GM12878 (cell line): ENCODE measurements around the gene CD48.

ENCODE experiments used
- CEBPB ChIP-seq, 2 experiments: fragments of 150-350 bp in 1 of 2; IDR thresholded peaks; 2 replicates each; pipeline ENCODE4 v1.6.1; 2012 to 2014; ENCODE audit warnings: low read depth in 2 of 2, low read length in 2 of 2, borderline replicate concordance in 1 of 2, inconsistent platforms in 1 of 2
- EP300 ChIP-seq, 2 experiments: fragments of 150-350 bp in 1 of 2; IDR thresholded peaks; 2 replicates each; pipeline ENCODE4 v1.6.1; 2011 to 2012; ENCODE audit warnings: low read depth in 2 of 2, low read length in 2 of 2, borderline replicate concordance in 1 of 2, improper control_type of control experiment in 1 of 2, inconsistent platforms in 1 of 2; ENCODE audit not compliant: control insufficient read depth in 1 of 2
- HDAC2 ChIP-seq: fragments of 200-600 bp; sonication (generic); IDR thresholded peaks from 2 replicates; pipeline ENCODE4 v1.6.1; 2017
- NFYB ChIP-seq: IDR thresholded peaks from 2 replicates; pipeline ENCODE4 v1.6.1; 2011; ENCODE audit warnings: low read depth, mild to moderate bottlenecking, low read length, improper control_type of control experiment, moderate library complexity; ENCODE audit not compliant: insufficient read depth
- PAX8 ChIP-seq: fragments of 450-650 bp; IDR thresholded peaks from 2 replicates; pipeline ENCODE4 v1.6.1; 2017; ENCODE audit warnings: mild to moderate bottlenecking, moderate library complexity
- POLR2A ChIP-seq: IDR thresholded peaks from 2 replicates; pipeline ENCODE4 v1.6.1; 2011; ENCODE audit warnings: low read depth, mild to moderate bottlenecking, low read length
- SRF ChIP-seq, 2 experiments: IDR thresholded peaks; 2 replicates each; pipeline ENCODE4 v1.6.1; 2011; ENCODE audit warnings: low read depth in 2 of 2, low read length in 2 of 2, mild to moderate bottlenecking in 1 of 2, moderate library complexity in 1 of 2
- TAF1 ChIP-seq: IDR thresholded peaks from 2 replicates; pipeline ENCODE4 v1.6.1; 2011; ENCODE audit warnings: mild to moderate bottlenecking, low read depth, low read length, borderline replicate concordance
- ZNF384 ChIP-seq: IDR thresholded peaks from 2 replicates; pipeline ENCODE4 v1.6.1; 2012; ENCODE audit warnings: low read depth, mild to moderate bottlenecking, low read length, improper control_type of control experiment, borderline replicate concordance
- TF ChIP-seq, protein P1 (sequence below), 3 experiments: IDR thresholded peaks in 2 of 3; conservative IDR thresholded peaks in 1 of 3; 2 replicates each; pipeline ENCODE4 v1.5.1; 2011; ENCODE audit warnings: low read depth in 3 of 3, low read length in 3 of 3, mild to moderate bottlenecking in 3 of 3, control low read depth in 2 of 3, moderate library complexity in 2 of 3, inconsistent platforms in 1 of 3, mixed read lengths in 1 of 3; ENCODE audit not compliant: control insufficient read depth in 2 of 3, insufficient read depth in 1 of 3; ENCODE audit errors: extremely low read depth in 1 of 3
- TF ChIP-seq, protein P2 (sequence below): fragments of 450-650 bp; IDR thresholded peaks from 2 replicates; pipeline ENCODE4 v1.6.1; 2017; ENCODE audit warnings: borderline replicate concordance

DNA sequence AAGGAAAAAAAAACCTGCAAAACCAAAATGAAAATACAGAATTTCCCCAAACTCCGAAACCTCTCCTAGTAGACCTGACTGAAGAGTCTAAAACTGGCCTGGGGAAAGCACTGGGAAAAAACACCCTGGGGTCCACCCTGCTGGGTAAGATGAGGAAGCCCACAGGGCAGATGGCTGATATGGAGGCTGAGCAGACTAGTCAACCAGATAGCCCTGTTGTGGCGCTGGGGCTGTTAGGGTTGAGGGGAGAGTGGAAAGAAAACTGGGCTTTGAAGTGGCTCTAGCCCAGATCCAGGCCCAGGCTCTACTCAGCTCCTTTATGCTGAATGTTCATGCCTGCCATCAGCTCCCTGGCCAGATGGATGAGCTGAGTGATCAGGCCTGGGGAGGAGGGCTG is 58.0 kb downstream of the CD48 start:
- TF ChIP-seq, protein P1, sequence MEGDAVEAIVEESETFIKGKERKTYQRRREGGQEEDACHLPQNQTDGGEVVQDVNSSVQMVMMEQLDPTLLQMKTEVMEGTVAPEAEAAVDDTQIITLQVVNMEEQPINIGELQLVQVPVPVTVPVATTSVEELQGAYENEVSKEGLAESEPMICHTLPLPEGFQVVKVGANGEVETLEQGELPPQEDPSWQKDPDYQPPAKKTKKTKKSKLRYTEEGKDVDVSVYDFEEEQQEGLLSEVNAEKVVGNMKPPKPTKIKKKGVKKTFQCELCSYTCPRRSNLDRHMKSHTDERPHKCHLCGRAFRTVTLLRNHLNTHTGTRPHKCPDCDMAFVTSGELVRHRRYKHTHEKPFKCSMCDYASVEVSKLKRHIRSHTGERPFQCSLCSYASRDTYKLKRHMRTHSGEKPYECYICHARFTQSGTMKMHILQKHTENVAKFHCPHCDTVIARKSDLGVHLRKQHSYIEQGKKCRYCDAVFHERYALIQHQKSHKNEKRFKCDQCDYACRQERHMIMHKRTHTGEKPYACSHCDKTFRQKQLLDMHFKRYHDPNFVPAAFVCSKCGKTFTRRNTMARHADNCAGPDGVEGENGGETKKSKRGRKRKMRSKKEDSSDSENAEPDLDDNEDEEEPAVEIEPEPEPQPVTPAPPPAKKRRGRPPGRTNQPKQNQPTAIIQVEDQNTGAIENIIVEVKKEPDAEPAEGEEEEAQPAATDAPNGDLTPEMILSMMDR (IDR thresholded peaks at IDR 0.05 in 2 of 3, conservative IDR thresholded peaks at IDR 0.05 in 1 of 3; ENCODE audit: control insufficient read depth in 2 of 3, extremely low read depth in 1 of 3, insufficient read depth in 1 of 3, low read depth in 3 of 3, low read length in 3 of 3) = no peak
- no peak for TF ChIP-seq NFYB
- TF ChIP-seq, protein P2, sequence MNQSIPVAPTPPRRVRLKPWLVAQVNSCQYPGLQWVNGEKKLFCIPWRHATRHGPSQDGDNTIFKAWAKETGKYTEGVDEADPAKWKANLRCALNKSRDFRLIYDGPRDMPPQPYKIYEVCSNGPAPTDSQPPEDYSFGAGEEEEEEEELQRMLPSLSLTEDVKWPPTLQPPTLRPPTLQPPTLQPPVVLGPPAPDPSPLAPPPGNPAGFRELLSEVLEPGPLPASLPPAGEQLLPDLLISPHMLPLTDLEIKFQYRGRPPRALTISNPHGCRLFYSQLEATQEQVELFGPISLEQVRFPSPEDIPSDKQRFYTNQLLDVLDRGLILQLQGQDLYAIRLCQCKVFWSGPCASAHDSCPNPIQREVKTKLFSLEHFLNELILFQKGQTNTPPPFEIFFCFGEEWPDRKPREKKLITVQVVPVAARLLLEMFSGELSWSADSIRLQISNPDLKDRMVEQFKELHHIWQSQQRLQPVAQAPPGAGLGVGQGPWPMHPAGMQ = no peak
- no peak for TF ChIP-seq HDAC2
- no peak for TF ChIP-seq EP300 (IDR thresholded peaks at IDR 0.05; ENCODE audit: borderline replicate concordance in 1 of 2, control insufficient read depth in 1 of 2, low read depth in 2 of 2, low read length in 2 of 2)
- TF ChIP-seq PAX8 = no peak
- no peak for TF ChIP-seq POLR2A
- no peak for TF ChIP-seq SRF (IDR thresholded peaks at IDR 0.05; ENCODE audit: low read depth in 2 of 2, low read length in 2 of 2)
- TF ChIP-seq TAF1 = no peak
- TF ChIP-seq CEBPB (IDR thresholded peaks at IDR 0.05; ENCODE audit: borderline replicate concordance in 1 of 2, low read depth in 2 of 2, low read length in 2 of 2) = no peak
- no peak for TF ChIP-seq ZNF384
